ENCODE data around the gene C10orf120. TPM values are rescaled to one million over a fixed set of nuclear protein-coding genes. Genes with fewer than 3 reads are reported as not detected.

The C10orf120 gene
- total RNA-seq, 4 donors from 2014 or later = not detected

- TF ChIP-seq CTCF (IDR thresholded peaks at IDR 0.05; ENCODE audit: low read depth) = no peak
Observed at GRCh38 chr10:122733443-122733842, 33.8 kb upstream of the C10orf120 start.

GRCh38 chr10:122730238-122730637 is 30.6 kb upstream of the C10orf120 start:
- no peak for TF ChIP-seq CTCF (IDR thresholded peaks at IDR 0.05; ENCODE audit: low read depth)

GRCh38 chr10:122729126-122729525 is 29.5 kb upstream of the C10orf120 start:
- TF ChIP-seq CTCF (IDR thresholded peaks at IDR 0.05; ENCODE audit: low read depth) = no peak

- TF ChIP-seq CTCF (IDR thresholded peaks at IDR 0.05; ENCODE audit: low read depth) = no peak
Observed at GRCh38 chr10:122727426-122727825, 27.8 kb upstream of the C10orf120 start.

GRCh38 chr10:122725768-122726167 is 26.1 kb upstream of the C10orf120 start:
- no peak for TF ChIP-seq CTCF (IDR thresholded peaks at IDR 0.05; ENCODE audit: low read depth)

- TF ChIP-seq CTCF (IDR thresholded peaks at IDR 0.05; ENCODE audit: low read depth) = no peak
Observed at GRCh38 chr10:122725006-122725405, 25.4 kb upstream of the C10orf120 start.

GRCh38 chr10:122721111-122721510 is 21.5 kb upstream of the C10orf120 start:
- TF ChIP-seq CTCF (IDR thresholded peaks at IDR 0.05; ENCODE audit: low read depth) = no peak

All from subcutaneous adipose tissue (tissue), 4 donors.